GM15510 (cell line): Measurements from ENCODE around the gene IL1B.

Experiments used
- POLR2A ChIP-seq: IDR thresholded peaks from 3 replicates; pipeline ENCODE4 v1.6.1; 2011; ENCODE audit warnings: borderline replicate concordance; ENCODE audit not compliant: insufficient read length; ENCODE audit errors: extremely low read depth

Gene IL1B

GRCh38 chr2:112867701-112868631 lies 31.4 kb upstream of the IL1B start:
- no peak for TF ChIP-seq POLR2A

- no peak for TF ChIP-seq POLR2A
Observed at GRCh38 chr2:112866128-112866835, 29.7 kb upstream of the IL1B start.

- no peak for TF ChIP-seq POLR2A
Observed at GRCh38 chr2:112864072-112864471, 27.5 kb upstream of the IL1B start.

- no peak for TF ChIP-seq POLR2A
Observed at GRCh38 chr2:112850588-112850987, 14.0 kb upstream of the IL1B start.

GRCh38 chr2:112849956-112850355 lies 13.4 kb upstream of the IL1B start:
- no peak for TF ChIP-seq POLR2A

GRCh38 chr2:112848833-112849232 lies 12.3 kb upstream of the IL1B start:
- no peak for TF ChIP-seq POLR2A

GRCh38 chr2:112846031-112846430 lies 9.5 kb upstream of the IL1B start:
- TF ChIP-seq POLR2A, result no peak

GRCh38 chr2:112843836-112844235 lies 7.3 kb upstream of the IL1B start:
- no peak for TF ChIP-seq POLR2A

GRCh38 chr2:112843288-112843687 lies 6.7 kb upstream of the IL1B start:
- TF ChIP-seq POLR2A, result no peak

GRCh38 chr2:112841295-112842044 lies 4.9 kb upstream of the IL1B start:
- no peak for TF ChIP-seq POLR2A

GRCh38 chr2:112840068-112840445 lies 3.5 kb upstream of the IL1B start:
- TF ChIP-seq POLR2A, result no peak

- TF ChIP-seq POLR2A, result no peak
Observed at GRCh38 chr2:112839407-112840067, 3.0 kb upstream of the IL1B start.

- TF ChIP-seq POLR2A, result no peak
Observed at GRCh38 chr2:112836163-112836560, 417 bp downstream of the IL1B start.

- TF ChIP-seq POLR2A, result no peak
Observed at GRCh38 chr2:112835536-112836162, 930 bp downstream of the IL1B start.

GRCh38 chr2:112835061-112835501 lies 1.5 kb downstream of the IL1B start:
- no peak for TF ChIP-seq POLR2A

GRCh38 chr2:112834396-112835037 lies 2.1 kb downstream of the IL1B start:
- no peak for TF ChIP-seq POLR2A
